HK-2 (cell line): ENCODE measurements around the gene DAB2IP.

Experiments
- DNase-seq: peaks from one replicate; pipeline ENCODE4 v3.0.0-alpha.2; 2018; ENCODE audit not compliant: unreplicated experiment

Gene DAB2IP

DNA sequence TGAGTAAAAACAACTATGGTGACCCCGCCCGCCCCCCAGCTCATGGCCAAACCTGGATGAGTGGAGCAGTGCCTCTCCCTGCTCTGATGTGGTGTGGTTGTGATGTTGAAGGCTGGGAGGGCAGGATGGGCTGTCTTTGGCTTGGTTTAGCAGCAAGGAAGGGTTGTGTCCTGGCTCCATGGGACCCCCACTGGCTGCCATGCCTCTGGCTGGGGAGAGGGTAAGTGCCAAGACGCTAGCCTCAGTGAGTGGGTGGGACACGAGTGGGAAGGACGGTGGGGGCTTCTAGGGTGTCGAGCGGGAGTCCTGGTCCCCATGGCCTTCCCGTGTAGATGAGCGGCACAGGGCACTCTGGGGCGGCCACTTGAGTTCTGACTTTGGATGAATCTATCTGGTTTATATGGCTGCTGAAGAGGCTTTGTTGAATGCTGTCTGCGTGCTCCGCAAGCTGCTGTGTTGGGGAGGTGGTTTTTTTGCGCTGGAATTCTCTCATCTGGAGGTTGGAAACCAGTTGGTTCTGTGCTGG is 50.4 kb downstream of the DAB2IP start:
- DNase-seq, result no peak

DNA sequence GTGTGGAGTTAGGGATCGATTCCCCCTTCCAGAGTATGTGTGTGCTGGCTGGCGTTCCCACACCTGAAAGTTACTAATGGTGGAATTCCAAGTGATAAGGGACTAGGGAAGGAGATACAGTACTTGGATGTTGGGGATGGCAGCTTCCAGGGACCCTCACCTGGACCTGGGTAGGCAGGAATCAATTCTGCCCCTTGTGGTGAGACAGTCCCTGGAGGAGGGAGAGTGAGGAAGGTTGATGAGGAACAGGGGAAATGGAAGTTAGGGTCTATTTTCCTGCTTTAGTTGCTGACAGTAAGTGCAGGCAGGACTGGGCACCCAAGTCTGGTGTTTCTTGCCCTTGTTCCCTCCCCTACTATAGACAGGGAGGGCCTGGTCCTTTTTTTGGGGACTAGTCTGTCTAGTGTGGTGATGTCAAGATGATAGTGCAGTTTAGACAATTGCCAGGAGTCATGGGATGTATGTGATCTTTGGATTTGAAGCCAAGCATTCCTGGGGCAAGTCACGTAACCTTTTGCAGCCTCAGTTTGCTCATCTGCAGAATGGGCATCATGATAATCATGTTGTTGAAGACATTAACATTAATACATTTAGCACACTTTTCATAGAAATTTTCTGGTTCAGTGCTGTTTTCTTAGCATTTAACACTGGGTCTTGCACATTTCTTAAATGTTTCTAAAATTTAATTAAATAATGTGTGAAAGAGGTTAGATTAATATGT is 51.7 kb downstream of the DAB2IP start:
- no peak for DNase-seq

DNA sequence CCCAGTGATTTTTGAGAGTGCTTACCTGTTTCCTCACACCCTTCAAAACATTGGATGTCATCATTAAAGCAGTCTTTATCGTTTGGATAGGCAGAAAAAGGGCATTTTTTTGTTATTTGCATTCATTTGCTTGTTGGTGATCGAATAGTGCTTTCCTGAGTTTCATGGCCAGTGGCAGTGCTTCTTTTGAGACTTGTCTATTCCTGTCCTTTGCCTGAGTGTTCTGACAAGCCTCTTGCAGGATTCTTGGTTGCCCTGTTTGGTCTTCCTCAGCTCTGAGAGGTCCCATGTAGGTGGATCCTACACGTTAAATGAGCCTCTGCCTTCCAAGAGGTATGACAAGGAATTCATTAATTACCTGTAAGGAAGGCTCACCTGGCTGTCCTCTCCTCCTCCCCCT is 52.8 kb downstream of the DAB2IP start:
- no peak for DNase-seq

DNA sequence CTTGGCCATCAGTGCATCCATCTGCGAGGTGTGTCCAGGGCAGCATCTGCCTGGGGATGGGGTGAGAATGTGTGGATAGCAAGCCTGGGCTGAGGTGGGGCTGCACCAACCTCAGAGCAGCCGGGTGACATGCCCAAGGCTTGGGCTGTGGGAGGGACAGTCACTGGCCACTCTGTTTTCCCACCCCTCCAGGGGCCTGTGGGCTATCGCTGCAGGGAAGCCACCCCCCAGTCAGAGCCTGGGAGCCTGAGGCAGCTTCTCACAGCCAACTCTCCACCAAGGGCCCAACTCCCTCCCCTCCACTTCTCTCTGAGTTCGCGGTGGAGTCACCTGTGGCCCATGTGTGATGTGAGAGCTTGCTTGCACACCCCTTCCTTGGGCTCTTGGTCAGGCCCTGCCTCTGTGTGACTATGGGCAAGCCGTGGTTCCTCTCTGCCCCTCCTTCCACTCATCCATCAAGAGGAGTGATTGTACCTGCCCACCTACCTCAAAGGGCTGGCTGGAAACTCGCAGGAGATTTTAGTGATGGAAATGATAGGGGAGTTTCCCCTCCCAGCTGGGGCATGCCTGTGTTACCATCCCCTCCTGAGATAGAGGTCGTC is 54.8 kb downstream of the DAB2IP start:
- no peak for DNase-seq

DNA sequence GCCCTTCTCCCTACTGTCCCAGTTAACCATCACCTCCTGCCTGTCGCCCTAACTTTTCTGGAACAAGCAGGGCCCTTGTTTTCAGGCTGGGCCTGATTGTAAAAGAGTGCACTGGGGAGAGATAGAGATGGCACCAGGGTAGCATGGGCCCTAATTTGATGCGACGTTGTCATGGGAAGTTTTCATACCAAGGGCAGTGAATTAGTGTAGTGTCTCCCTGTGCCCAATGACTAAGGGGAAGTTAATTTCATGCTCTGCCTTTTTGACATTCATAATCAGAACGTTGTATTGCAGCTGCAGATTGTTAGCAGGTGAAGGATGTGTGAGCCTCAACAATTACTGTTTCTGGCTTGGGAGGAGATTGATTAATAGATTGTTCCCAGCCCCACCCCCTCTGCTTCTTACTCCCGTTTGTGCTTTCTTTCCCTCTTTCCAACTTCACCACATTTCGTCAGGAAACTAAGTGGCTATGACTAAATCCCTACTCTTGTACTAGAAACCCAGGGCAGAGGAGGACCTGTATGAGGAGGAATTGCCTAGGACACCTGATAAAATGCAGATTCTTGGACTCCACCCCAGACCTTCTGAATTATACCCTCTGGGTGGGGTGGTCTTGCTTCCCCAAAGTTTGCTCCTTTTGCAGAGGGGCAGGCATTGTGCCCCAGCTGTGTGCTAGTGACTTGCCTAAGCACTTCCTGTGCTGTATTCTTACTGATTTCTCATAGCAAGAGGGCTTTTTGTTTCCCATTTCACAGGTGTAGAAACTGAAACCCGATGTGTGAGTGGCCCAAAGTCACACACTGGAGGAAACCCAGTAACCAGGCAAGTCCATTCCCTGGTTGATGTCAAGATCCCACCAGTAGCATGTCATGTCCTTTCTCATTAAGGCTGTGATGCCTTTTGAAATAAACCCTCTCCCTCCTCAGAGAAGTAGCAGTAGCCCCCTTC is 56.3 kb downstream of the DAB2IP start:
- no peak for DNase-seq

DNA sequence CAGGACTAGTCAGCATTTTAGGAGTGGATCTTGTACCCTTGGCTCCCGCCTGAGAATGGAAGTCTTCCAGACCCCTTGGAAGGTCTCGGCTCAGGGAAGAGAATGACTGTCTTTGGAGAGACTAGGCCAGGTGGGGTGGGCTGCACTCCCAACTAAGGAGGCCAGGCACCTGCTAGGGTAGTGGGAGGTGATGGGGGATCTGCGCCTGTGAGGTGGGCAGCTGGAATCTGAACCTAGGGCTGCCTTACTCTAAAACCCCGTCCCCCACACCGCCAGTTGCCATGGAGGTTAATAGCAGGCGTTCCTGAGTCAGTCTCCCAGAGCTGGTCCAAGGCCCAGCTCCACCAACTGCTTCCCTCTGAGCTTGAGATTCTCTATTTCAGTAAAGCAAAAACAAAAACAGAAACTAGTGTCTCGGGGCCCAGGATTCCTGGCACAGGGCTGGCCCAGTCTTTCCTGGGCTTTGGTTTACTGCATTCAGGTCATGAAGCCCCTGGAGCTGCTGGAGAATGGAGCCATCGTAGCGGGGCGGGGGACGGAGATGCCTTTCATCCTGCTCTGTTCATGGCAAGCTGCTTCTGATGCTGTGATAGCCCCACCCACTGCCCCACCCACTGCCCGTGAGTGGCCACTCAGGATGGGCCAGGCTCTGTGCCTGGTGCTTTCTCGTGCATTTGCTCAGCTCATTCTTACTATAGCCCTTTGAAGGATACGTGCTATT is 57.5 kb downstream of the DAB2IP start:
- no peak for DNase-seq

DNA sequence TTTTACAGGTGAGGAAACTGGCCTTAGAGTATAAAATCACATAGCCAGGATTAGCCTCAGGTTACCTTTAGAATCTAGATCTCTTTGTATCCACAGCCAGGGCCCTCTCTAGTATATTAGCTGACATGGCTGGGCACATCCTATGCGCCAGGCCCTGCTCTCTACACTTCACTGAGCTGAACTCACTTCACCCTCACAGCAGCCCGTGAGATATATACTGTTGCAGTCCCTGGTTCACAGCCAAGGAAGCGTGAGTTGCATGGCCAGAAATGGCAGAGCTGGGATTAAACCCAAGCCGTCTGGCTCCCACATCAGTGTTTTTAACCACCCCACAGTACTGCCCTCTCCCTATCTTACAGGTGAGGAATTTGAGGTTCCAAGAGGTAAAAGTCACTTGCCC is 58.4 kb downstream of the DAB2IP start:
- no peak for DNase-seq

DNA sequence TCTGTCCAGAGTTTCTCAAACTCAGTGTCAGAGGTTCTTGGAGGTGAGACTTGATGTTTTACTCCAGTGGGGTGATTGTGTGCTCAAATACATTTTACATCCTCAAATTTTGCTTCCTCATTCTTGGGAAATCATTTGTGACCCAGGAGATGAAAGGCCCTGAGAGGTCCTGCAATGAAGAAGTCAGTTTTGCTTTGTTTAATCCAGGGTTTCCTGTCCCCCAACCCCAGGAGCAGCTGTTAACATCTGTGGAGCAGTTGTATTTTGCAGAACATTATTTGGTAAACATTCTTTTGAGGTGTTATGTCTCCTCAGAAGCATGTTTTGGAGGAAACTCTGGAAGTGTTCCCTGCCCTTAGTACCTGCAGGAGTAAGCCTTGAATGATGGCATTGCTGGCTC is 59.8 kb downstream of the DAB2IP start:
- DNase-seq, result no peak

DNA sequence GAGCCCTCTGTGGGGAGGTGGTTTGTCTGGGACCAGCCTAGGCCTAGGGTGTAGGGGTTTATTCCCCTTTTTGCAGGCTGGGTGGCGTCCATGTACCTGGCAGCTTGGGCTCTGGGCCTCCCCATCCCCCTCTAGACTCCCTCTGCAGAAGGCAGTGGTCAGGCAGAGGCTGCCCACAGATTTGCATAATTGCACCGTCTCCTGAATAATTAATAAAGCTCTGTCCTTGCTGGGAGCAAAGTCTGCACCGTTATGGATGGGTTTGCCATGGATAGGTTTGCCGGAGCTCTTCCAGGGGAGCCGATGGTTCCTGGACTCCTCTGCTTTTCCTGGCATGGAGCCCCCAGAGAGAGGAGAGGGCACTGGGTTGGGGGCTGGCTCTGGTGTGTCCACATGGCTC is 60.4 kb downstream of the DAB2IP start:
- no peak for DNase-seq

DNA sequence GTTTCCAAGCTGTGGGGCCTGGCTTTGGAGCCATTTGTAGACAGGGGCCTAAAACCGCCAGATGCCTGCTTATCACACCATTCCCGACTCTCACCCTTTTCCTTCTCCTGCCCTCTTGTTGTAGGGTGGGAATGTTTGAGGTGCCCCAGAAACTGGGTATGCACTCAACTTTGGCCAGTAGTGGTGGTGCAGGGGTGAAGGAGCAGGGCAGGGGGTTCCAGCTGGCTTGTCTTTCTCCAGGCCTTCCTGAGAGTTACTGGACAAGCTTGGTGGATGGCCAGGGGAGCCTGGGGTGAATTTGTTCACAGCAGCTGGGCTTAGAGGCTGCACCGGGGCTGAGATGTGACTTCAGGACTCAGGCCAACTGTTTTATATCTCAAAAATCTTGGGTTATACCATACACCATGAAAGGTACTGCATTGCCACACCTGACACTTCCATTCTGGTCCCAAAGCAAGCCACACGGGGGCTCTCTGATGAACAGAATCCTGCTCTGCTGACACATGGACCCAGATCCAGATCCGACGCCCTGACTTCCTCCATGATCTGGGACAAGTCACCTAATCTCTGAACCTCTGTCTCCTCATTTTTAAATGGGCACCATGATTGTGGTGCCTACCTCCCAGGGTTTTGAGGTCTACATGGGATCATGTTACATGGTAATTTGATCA is 62.1 kb downstream of the DAB2IP start:
- DNase-seq, result no peak

DNA sequence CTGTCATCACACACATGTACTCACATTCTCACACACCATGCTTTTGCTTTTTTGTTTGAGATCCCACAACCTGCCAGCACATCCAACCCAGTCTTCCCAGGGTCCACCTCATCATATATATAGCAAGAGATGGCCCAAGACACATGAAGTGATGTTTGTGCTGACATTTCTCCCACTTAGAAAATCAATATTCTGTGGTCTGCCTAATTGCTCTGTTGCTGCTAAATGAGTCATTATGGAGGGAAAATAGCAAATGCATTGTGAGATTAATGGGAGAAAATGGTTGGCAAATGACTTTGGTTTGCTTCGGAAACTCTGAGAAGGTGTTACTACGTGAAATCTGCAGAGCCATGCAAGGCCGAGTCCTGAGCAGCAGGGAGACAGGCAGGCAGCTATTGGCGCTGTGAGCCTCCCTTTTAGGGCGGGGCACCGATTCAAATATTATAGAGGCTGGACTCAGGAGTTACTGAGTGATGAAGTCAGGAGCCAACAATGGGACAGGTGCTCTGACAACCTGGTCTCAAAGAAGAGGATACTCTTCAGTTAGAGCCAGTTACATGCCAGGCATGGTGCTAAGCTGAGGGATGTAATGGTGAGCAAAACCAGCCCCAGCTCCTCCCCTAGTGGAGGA is 62.8 kb downstream of the DAB2IP start:
- DNase-seq, result no peak

DNA sequence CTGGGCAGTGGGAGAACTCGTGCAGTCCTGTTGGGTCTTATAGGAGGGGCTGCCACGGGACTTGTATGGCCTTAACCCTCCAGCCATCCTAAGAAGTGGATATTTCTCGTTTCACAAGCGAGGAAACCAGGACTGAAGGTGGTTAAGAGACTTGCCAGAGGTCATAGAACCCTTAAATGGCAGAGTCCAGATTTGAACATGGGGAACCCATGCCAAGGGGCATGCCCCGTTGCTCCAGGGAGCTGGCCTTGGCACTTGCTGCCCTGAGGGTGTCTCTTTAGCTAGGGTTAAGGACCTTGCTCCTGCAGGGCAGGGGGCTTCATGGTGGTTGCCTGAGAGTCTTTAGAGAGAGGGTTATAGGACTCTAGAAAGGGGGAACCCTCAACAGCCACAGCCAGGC is 63.4 kb downstream of the DAB2IP start:
- DNase-seq, result no peak

DNA sequence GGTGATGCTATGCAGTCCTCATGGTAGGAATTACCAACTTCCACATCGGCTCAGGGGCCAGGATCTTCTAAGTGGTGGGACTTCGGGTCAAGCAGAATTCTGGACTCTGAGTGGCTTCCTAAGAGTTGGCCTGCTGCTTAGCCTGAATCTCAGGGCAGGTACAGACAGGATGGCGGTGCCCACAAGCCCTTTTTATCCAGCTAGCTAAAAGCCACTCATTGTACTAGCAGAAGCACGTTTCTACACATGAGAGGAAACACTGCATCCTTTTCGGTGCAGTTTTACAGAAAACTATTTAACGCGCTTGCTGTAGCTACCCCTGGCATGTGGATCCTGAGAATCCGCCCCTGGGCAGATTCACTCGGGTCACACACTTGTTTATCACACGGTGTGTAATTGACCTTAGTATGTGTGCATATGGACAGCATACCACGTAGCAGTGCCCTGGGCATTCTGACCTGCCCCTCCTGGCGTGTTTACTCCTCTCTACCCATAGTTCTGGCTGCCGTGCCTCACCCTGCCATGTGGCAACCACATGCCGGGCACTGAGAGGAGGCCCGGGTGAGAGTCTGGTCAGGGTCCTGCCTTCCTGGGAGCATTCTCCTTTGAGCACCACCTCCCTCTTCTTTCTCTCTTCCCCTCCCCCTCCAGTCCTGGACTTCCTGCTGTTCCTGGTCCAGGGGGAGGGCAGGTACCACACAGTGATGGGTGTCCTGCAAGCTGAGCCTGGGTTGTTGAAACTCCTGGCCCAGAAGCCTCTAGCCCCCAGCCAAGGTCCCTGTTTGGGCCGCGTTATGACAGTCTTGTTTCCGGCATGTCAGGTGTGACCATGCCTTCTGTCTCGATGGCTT is 65.9 kb downstream of the DAB2IP start:
- no peak for DNase-seq

DNA sequence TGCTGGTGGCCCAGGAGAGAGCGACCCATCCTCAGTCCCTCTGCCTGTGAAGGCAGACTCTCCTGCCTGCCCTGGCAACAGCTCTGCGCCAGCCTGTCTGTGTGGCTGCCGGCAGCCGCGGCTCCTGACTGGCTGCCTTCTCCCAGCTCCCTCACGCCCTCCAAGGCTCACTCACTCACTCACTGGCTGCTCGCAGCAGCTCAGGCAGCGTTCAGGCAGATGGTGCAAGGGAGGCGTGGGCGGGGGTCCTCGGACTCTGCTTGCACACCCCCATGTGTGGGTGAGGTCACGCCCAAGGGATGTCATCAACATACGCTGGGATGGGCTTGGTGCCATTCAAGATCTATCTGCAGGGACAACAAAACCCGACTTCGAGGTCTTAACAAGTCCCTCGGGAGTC is 66.7 kb downstream of the DAB2IP start:
- no peak for DNase-seq

DNA sequence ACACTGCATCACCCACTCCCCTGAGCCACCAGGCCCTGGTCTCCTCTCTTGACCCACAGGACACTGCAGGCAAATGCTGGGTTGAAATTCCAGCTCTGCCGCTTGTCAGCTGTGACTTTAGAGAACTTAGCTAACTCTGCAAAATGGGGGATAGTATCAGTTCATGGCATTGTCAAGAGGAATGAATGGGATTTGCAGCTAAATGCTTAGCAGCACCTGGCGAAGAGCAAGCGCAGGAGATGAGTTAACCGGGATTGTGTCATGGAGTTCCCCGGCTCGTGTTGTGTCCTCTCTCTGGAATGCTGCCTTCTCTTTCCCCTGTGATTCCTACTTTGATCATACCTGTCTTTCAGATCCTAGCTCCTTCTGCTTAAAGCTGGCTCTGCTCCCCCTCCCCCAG is 67.1 kb downstream of the DAB2IP start:
- DNase-seq, result no peak

DNA sequence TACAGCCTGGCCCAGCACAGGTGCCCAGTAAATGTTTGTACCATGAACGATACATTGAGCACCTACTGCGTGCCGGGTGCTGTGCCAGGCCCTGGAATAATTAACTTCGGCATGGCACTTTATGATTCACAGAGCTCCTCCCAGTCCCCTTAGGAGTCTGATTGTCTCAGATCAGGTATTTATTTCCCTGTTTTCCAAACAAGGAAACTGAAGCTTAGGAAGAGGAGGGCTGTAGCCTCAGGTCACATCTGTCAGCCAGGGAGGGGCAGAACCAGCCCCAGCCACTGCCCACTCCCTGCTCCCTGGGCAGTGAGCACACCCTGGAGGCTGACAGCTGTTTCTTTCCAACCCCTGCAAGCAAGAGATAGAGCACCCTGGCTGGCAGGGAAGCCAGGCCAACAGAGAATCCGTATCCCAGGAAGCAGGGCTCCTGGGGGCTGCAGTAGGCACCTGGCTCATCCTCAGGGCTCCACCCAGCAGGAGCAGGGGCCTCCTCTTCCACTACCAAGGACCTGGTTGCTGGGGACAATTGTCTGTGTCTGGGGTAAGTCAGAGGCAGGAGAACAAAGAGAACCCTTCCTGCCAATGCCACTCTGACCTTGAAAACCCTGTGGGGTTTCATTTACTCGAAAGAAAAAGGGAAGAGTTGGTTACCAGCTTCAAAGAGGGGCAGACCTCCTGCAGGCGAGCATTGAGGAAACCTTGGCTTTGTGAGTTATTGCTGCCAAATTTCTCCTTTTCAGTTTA is 69.0 kb downstream of the DAB2IP start:
- DNase-seq, result no peak

DNA sequence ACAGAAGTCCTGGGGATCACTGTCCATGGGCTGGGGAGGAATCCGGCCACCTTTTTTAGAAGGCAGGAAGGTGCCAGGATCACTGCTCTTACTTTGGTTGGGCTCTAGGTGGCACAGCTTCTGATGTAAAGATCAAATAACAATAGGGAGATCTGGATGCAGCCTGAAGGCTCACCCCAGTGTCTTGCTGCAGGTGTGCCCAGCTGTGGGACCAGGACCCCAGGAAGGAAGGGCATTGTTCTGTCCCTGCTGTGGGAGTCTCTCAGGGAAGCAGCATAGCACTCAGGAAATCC is 69.6 kb downstream of the DAB2IP start:
- no peak for DNase-seq

DNA sequence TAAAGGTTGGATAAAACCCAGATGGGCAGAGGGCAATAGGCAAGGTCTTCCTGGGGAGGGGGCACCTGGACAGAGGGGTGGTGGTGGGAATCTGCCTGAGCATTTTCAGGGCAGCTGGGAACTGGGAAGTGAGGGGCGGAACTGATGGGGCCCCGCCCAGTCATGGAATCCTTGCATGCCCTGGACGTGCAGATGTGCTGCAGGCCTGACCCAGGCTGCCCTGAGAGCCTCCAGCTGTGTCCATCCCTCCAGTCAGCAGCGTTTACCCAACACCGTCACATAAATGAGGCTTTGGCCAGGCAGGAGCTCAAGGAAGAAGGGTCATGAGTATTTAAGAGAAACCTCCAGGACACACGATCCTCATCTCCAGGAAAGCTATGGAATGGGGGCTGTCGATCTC is 70.3 kb downstream of the DAB2IP start:
- DNase-seq, result no peak

DNA sequence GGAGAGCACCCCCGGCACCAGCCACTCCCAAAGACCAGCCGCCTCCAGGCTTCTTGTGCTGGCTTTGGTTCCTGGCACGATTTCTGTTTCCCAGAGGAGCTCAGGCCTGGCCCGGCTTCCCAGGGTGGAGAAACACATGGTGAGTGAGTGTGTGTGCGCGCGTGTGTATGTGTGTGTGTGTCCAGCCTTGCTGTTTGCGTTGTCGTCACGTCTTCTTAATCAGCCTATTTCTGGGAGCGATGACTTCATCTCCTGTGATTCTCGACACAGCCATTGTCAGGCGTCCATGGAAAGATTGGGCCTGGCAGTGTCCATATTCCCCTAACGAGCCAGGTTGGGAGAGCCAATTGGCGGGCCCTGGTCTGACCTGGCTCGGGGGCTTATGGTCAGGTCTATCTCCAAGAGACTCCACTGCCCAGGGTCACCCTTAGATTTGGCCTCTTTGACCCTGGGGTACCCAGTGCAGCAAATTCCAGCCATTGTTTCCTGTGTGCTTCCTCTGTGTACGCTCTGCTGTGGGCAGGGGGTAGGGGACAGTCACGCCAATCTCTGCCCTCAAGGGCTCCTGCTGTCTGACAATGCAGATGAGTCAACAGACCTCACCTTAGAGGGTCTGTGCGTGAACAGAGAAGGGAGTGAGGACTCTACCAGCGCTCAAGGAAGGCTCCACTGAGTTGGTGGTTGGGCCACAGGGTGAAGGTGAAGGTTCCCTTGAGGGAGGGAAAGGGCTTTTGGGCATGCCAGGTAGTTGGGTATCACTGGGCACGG is 73.8 kb downstream of the DAB2IP start:
- DNase-seq, result no peak
